ENCODE measurements around the gene FAM171A2.

The FAM171A2 gene

DNA sequence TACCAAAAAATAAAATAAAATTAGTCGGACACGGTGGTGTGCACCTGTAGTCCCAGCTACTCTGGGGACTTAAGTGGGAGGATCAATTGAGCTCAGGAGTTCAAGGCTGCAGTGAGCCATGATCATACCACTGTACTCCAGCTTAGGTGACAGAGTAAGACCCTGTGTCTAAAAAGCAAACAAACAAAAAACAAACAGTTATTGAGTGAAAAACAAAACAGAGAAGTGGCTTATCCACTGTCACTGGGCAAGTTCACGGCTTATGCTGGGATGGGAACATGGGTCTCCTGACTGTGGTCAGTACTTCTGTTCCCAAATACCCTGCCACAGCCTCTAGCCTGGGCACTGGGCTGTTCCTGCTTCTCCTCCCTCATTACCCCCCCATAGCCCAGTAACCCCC, 28.1 kb downstream of the FAM171A2 start:
- TF ChIP-seq EZH2 (optimal IDR thresholded peaks at IDR 0.05; ENCODE audit: low read depth, low read length) (no peak), CTCF (IDR thresholded peaks at IDR 0.05; ENCODE audit: low read length) (no peak), EZH2phosphoT487 (IDR thresholded peaks at IDR 0.05; ENCODE audit: low read length) (no peak)
- no peak overlapping the region for H3K27ac ChIP-seq (ENCODE audit: low read length)
- no peaks in the 10 kb centered on the region for H3K36me3 ChIP-seq (replicated peaks; ENCODE audit: insufficient read depth, low read length)
- no peaks in the 10 kb centered on the region for H3F3A ChIP-seq (ENCODE audit: insufficient read depth, low read length)
- H3K4me1 ChIP-seq (ENCODE audit: low read length), result peaks cover 4% of the 10 kb centered on the region; the same call in 1 of the 2 replicates
- no peak overlapping the region for H2AFZ ChIP-seq (ENCODE audit: low read length)
- H3K9ac ChIP-seq (ENCODE audit: low read length), result no peak overlapping the region
- no peak overlapping the region for H3K4me3 ChIP-seq (ENCODE audit: low read length)
- no peak for DNase-seq
- H3K9me2 ChIP-seq (replicated peaks; ENCODE audit: insufficient read depth, low read length), result no peaks in the 10 kb centered on the region
- H3K4me2 ChIP-seq (ENCODE audit: low read depth, low read length), result no peak overlapping the region
- H3K27me3 ChIP-seq (replicated peaks; ENCODE audit: insufficient read depth, low read length), result no peaks in the 10 kb centered on the region
- H4K20me1 ChIP-seq (ENCODE audit: insufficient read depth, low read length), result no peaks in the 10 kb centered on the region
- H3K79me2 ChIP-seq (ENCODE audit: low read length), result no peaks in the 10 kb centered on the region
- H3K9me3 ChIP-seq (replicated peaks; ENCODE audit: insufficient read depth, low read length), result no peaks in the 10 kb centered on the region

DNA sequence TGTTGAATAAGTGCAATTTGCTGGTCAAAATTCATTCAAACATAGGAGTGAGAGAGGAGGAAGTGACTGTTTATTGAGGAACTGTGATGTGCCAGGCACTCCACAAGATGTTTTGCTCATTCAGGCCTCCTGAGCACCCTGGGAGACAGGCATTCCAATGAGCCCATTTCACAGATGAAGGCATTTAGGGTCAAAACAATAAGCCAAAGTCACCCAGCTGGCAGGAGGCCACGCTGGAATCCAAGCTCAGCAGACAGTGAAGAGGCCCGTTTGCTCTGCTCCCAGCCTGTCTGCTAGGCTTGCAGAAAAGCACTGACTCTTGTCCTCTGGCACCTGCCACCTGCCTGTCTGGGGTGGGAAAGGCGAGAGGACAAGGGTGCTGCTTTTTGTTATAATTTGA, 28.9 kb downstream of the FAM171A2 start:
- TF ChIP-seq EZH2phosphoT487 (IDR thresholded peaks at IDR 0.05; ENCODE audit: low read length) (no peak), EZH2 (optimal IDR thresholded peaks at IDR 0.05; ENCODE audit: low read depth, low read length) (no peak), CTCF (IDR thresholded peaks at IDR 0.05; ENCODE audit: low read length) (no peak)
- Histone ChIP-seq H3K9me2 (replicated peaks; ENCODE audit: insufficient read depth, low read length) (no peaks in the 10 kb centered on the region), H3K4me1 (ENCODE audit: low read length) (peaks cover 4% of the 10 kb centered on the region; the same call in 1 of the 2 replicates), H3K9me3 (replicated peaks; ENCODE audit: insufficient read depth, low read length) (no peaks in the 10 kb centered on the region), H3K4me2 (ENCODE audit: low read depth, low read length) (no peak overlapping the region), H4K20me1 (ENCODE audit: insufficient read depth, low read length) (no peaks in the 10 kb centered on the region), H2AFZ (ENCODE audit: low read length) (no peak overlapping the region), H3K79me2 (ENCODE audit: low read length) (no peaks in the 10 kb centered on the region), H3F3A (ENCODE audit: insufficient read depth, low read length) (no peaks in the 10 kb centered on the region), H3K27ac (ENCODE audit: low read length) (no peak overlapping the region), H3K36me3 (replicated peaks; ENCODE audit: insufficient read depth, low read length) (no peaks in the 10 kb centered on the region), H3K9ac (ENCODE audit: low read length) (no peak overlapping the region), H3K4me3 (ENCODE audit: low read length) (no peak overlapping the region), H3K27me3 (replicated peaks; ENCODE audit: insufficient read depth, low read length) (no peaks in the 10 kb centered on the region)
- no peak for DNase-seq

- H3K9me3 ChIP-seq (replicated peaks; ENCODE audit: insufficient read depth, low read length), result no peaks in the 10 kb centered on the region
- H3K9me2 ChIP-seq (replicated peaks; ENCODE audit: insufficient read depth, low read length), result no peaks in the 10 kb centered on the region
- H3F3A ChIP-seq (ENCODE audit: insufficient read depth, low read length), result no peaks in the 10 kb centered on the region
- H2AFZ ChIP-seq (ENCODE audit: low read length), result no peak overlapping the region
- no peaks in the 10 kb centered on the region for H3K27me3 ChIP-seq (replicated peaks; ENCODE audit: insufficient read depth, low read length)
- H3K27ac ChIP-seq (ENCODE audit: low read length), result no peak overlapping the region
- H3K4me1 ChIP-seq (ENCODE audit: low read length), result peaks cover 4% of the 10 kb centered on the region; the same call in 1 of the 2 replicates
- no peak overlapping the region for H3K4me3 ChIP-seq (ENCODE audit: low read length)
- H3K36me3 ChIP-seq (replicated peaks; ENCODE audit: insufficient read depth, low read length), result no peaks in the 10 kb centered on the region
- TF ChIP-seq EZH2phosphoT487 (IDR thresholded peaks at IDR 0.05; ENCODE audit: low read length) (no peak), EZH2 (optimal IDR thresholded peaks at IDR 0.05; ENCODE audit: low read depth, low read length) (no peak), CTCF (IDR thresholded peaks at IDR 0.05; ENCODE audit: low read length) (no peak)
- H3K9ac ChIP-seq (ENCODE audit: low read length), result no peak overlapping the region
- H4K20me1 ChIP-seq (ENCODE audit: insufficient read depth, low read length), result no peaks in the 10 kb centered on the region
- H3K4me2 ChIP-seq (ENCODE audit: low read depth, low read length), result no peak overlapping the region
- H3K79me2 ChIP-seq (ENCODE audit: low read length), result no peaks in the 10 kb centered on the region
- DNase-seq, result no peak
These were observed 29.3 kb downstream of the FAM171A2 start for GRCh38 chr17:44334315-44334714.
